Fibroblast of gingiva (primary cell): Measurements from ENCODE around the gene GCNT4.
A peak's percentile ranks its signal among the peaks of the same experiment; 100 is the strongest.
"Not testable (repeated sequence)": the region's sequence is repeated elsewhere in the genome, so short reads cannot be mapped to it uniquely, and the experiment has no call there.

Experiments used
- DNase-seq: peaks from one replicate; pipeline ENCODE4 v3.0.0-alpha.2; 2011; ENCODE audit warnings: low read depth

The GCNT4 gene

GRCh38 chr5:75052192-75053053, at the start of gene GCNT4:
GCNT4 (minus strand) TSS chr5:75052558; CDS start chr5:75030037, 22,521 bp downstream.
- peak; percentile 70 for DNase-seq

- not testable (repeated sequence) for DNase-seq
Observed at GRCh38 chr5:75095956-75096355, 43.6 kb upstream of the GCNT4 start.

- no peak for DNase-seq
Observed at GRCh38 chr5:75091597-75091996, 39.2 kb upstream of the GCNT4 start.

GRCh38 chr5:75089662-75090061, 37.3 kb upstream of the GCNT4 start:
- no peak for DNase-seq

- DNase-seq = no peak
Observed at GRCh38 chr5:75089137-75089536, 36.8 kb upstream of the GCNT4 start.

GRCh38 chr5:75088648-75089047, 36.3 kb upstream of the GCNT4 start:
- no peak for DNase-seq

GRCh38 chr5:75081510-75081909, 29.2 kb upstream of the GCNT4 start:
- no peak for DNase-seq

- DNase-seq = not testable (repeated sequence)
Observed at GRCh38 chr5:75079346-75079745, 27.0 kb upstream of the GCNT4 start.

- DNase-seq = no peak
Observed at GRCh38 chr5:75078027-75078426, 25.7 kb upstream of the GCNT4 start.

- no peak for DNase-seq
Observed at GRCh38 chr5:75072061-75072460, 19.7 kb upstream of the GCNT4 start.

GRCh38 chr5:75071100-75071499, 18.7 kb upstream of the GCNT4 start:
- DNase-seq = no peak

- DNase-seq = no peak
Observed at GRCh38 chr5:75067434-75067833, 15.1 kb upstream of the GCNT4 start.

- no peak for DNase-seq
Observed at GRCh38 chr5:75062925-75063531, 10.7 kb upstream of the GCNT4 start.

GRCh38 chr5:75059912-75060545, 7.7 kb upstream of the GCNT4 start:
- no peak for DNase-seq

GRCh38 chr5:75058986-75059535, 6.7 kb upstream of the GCNT4 start:
- no peak for DNase-seq

- no peak for DNase-seq
Observed at GRCh38 chr5:75057561-75057960, 5.2 kb upstream of the GCNT4 start.

GRCh38 chr5:75055727-75056144, 3.4 kb upstream of the GCNT4 start:
- peak; percentile 68 for DNase-seq

GRCh38 chr5:75054134-75054930, 2.0 kb upstream of the GCNT4 start:
- peak; percentile 51 for DNase-seq

- peak; percentile 88 for DNase-seq
Observed at GRCh38 chr5:75053304-75054133, 1.2 kb upstream of the GCNT4 start.

GRCh38 chr5:75053054-75053303, 621 bp upstream of the GCNT4 start:
- no peak for DNase-seq

GRCh38 chr5:75051217-75051751, 1.1 kb downstream of the GCNT4 start:
- no peak for DNase-seq
